WTC11 (cell line): ENCODE measurements around the gene PCDH1. TPM values are rescaled to one million over a fixed set of nuclear protein-coding genes. Genes with fewer than 3 reads are reported as not detected.

Experiments used
- ATAC-seq: fragments of 200-7000 bp; cut with Tn5 transposase; 2 replicates; pipeline ENCODE4 v1.10.0; 2021; ENCODE audit warnings: mild to moderate bottlenecking, moderate library complexity
- CTCF ChIA-PET: fragments of 300-600 bp; sonication (Branson Sonifier 250); formaldehyde crosslinking; loops from one replicate; lab custom pipeline; 2021; ENCODE audit warnings: antibody characterized with exemption; lab: Charles Lee
- POLR2A ChIA-PET: fragments of 350-600 bp; sonication (Branson Sonifier 250); formaldehyde crosslinking; loops from one replicate; lab custom pipeline; 2021; ENCODE audit warnings: antibody characterized with exemption; lab: Charles Lee
- DNase-seq: peaks from one replicate; pipeline ENCODE4 v3.0.0; 2021; ENCODE audit warnings: low spot score
- H3K27ac Mint-ChIP-seq: 2 replicates; pipeline ENCODE4 v1.8.0; 2021; ENCODE audit warnings: mixed read lengths
- H3K27me3 Mint-ChIP-seq: 2 replicates; pipeline ENCODE4 v1.8.0; 2021; ENCODE audit warnings: low read depth, mild to moderate bottlenecking, moderate library complexity, mixed read lengths
- H3K36me3 Mint-ChIP-seq: 2 replicates; pipeline ENCODE4 v1.8.0; 2021; ENCODE audit warnings: mixed read lengths
- H3K4me1 Mint-ChIP-seq: 2 replicates; pipeline ENCODE4 v1.8.0; 2022; ENCODE audit warnings: mixed read lengths
- H3K4me3 Mint-ChIP-seq: 2 replicates; pipeline ENCODE4 v1.8.0; 2021; ENCODE audit warnings: mild to moderate bottlenecking, moderate library complexity, mixed read lengths
- H3K9me3 Mint-ChIP-seq: 2 replicates; pipeline ENCODE4 v1.8.0; 2021; ENCODE audit warnings: mixed read lengths
- ARID4B ChIP-seq: sonication (generic); formaldehyde crosslinking; IDR thresholded peaks from 2 replicates; pipeline ENCODE4 v1.8.0; 2023; ENCODE audit warnings: missing genetic modification reagents, mild to moderate bottlenecking, borderline replicate concordance
- ATF2 ChIP-seq: sonication (generic); formaldehyde crosslinking; IDR thresholded peaks from 2 replicates; pipeline ENCODE4 v1.8.1; 2022; ENCODE audit warnings: low read depth, missing genetic modification reagents, borderline replicate concordance
- CREB1 ChIP-seq: sonication (generic); formaldehyde crosslinking; IDR thresholded peaks from 2 replicates; pipeline ENCODE4 v1.8.0; 2023; ENCODE audit warnings: mild to moderate bottlenecking, missing genetic modification reagents
- ELF4 ChIP-seq: sonication (generic); formaldehyde crosslinking; IDR thresholded peaks from 2 replicates; pipeline ENCODE4 v1.8.1; 2022; ENCODE audit warnings: low read depth, mild to moderate bottlenecking, moderate library complexity, missing genetic modification reagents
- ETV6 ChIP-seq: sonication (generic); formaldehyde crosslinking; IDR thresholded peaks from 2 replicates; pipeline ENCODE4 v1.8.1; 2022; ENCODE audit warnings: mild to moderate bottlenecking, missing genetic modification reagents
- GTF2I ChIP-seq: fragments of 250-450 bp; sonication (Bioruptor Pico); conservative IDR thresholded peaks from 2 replicates; pipeline ENCODE4 v1.4.0; 2021; ENCODE audit warnings: mild to moderate bottlenecking
- MXD4 ChIP-seq: fragments of 250-450 bp; sonication (Bioruptor Pico); IDR thresholded peaks from 2 replicates; pipeline ENCODE4 v1.8.0; 2021; ENCODE audit warnings: mild to moderate bottlenecking, moderate library complexity, borderline replicate concordance
- MYBL2 ChIP-seq: sonication (generic); formaldehyde crosslinking; IDR thresholded peaks from 2 replicates; pipeline ENCODE4 v1.8.1; 2023; ENCODE audit warnings: mild to moderate bottlenecking, moderate library complexity, missing genetic modification reagents
- NR3C1 ChIP-seq: sonication (generic); formaldehyde crosslinking; conservative IDR thresholded peaks from 2 replicates; pipeline ENCODE4 v1.8.1; 2023; ENCODE audit warnings: low read depth, mild to moderate bottlenecking, missing genetic modification reagents
- RORB ChIP-seq: fragments of 250-450 bp; sonication (Bioruptor Pico); IDR thresholded peaks from 2 replicates; pipeline ENCODE4 v1.9.0; 2021; ENCODE audit warnings: mild to moderate bottlenecking
- SP1 ChIP-seq: sonication (generic); formaldehyde crosslinking; conservative IDR thresholded peaks from 2 replicates; pipeline ENCODE4 v1.8.1; 2022; ENCODE audit warnings: missing genetic modification reagents
- TEAD1 ChIP-seq: sonication (generic); formaldehyde crosslinking; IDR thresholded peaks from 2 replicates; pipeline ENCODE4 v1.8.0; 2022; ENCODE audit warnings: mild to moderate bottlenecking, missing genetic modification reagents
- TP53 ChIP-seq: sonication (generic); formaldehyde crosslinking; IDR thresholded peaks from 2 replicates; pipeline ENCODE4 v1.8.1; 2023; ENCODE audit warnings: mild to moderate bottlenecking, missing genetic modification reagents
- USF2 ChIP-seq: sonication (generic); formaldehyde crosslinking; IDR thresholded peaks from 2 replicates; pipeline ENCODE4 v1.8.1; 2023; ENCODE audit warnings: mild to moderate bottlenecking, missing genetic modification reagents, moderate library complexity
- ZNF317 ChIP-seq: sonication (generic); formaldehyde crosslinking; IDR thresholded peaks from 2 replicates; pipeline ENCODE4 v1.8.1; 2023; ENCODE audit warnings: low read depth, mild to moderate bottlenecking, moderate library complexity, missing genetic modification reagents, borderline replicate concordance
- ZNF396 ChIP-seq: fragments of 250-450 bp; sonication (Bioruptor Pico); IDR thresholded peaks from 2 replicates; pipeline ENCODE4 v1.8.0; 2021; ENCODE audit warnings: mild to moderate bottlenecking, moderate library complexity, borderline replicate concordance
- total RNA-seq: library from RNA; stranded (reverse); gene quantifications from 3 replicates; pipeline ENCODE4 v1.2.3, GENCODE V29; 2021
- TF ChIP-seq, protein P1 (sequence below): sonication (generic); formaldehyde crosslinking; conservative IDR thresholded peaks from 2 replicates; pipeline ENCODE4 v1.8.1; 2022; ENCODE audit warnings: mild to moderate bottlenecking, missing genetic modification reagents

The PCDH1 gene
- total RNA-seq, 1 experiment from 2014 or later = 105 TPM

DNA sequence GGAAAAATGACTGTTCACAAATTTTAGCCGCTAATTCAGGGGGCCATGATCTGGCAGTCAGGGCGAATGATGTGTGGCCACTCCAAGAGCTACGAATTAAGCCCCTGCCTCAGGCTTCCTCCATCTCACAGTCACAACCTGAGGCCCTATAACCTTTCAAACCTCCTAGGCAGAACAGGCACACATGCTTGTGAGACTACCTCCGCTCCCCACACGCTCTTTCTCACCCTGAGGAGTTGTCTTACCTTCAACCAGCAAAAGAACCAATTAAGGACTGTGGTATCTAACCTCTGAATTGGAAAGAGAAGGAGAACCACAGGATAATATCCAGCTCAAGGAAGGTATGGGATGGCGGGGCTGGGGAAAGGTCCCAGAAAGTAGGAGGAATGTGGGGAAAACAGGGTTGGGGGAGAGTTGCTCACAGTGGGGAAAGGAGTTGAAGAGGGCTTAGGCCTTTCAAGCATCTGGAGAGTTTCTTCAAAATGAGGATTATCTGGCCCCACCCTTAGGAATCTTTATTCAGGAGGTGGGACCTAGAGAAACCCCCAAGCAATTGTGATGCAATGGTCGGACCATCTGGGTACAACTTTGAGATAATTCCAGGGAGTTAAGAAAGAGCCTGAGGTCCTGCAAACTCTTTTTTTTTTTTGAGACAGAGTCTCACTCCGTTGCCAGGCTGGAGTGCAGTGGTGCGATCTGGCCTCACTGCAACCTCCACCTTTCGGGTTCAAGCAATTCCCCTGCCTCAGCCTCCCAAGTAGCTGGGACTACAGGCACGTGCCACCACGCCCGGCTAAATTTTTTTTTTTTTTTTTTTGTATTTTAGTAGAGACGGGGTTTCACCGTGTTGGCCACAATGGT, 5.5 kb downstream of the PCDH1 start:
- no peaks in the 10 kb centered on the region for H3K27me3 Mint-ChIP-seq
- TF ChIP-seq TP53 (CRISPR knock-in tag) (no peak), GTF2I (CRISPR knock-in tag) (peak; percentile 59; the same call in 1 of the 2 replicates), ELF4 (CRISPR knock-in tag) (no peak), ZNF317 (no peak), TEAD1 (CRISPR knock-in tag) (peak; percentile 51; the same call in 1 of the 2 replicates), SP1 (CRISPR knock-in tag) (0 out of 2 replicates have a peak, but pooled peaks have one; percentile 27), USF2 (CRISPR knock-in tag) (0 out of 2 replicates have a peak, but pooled peaks have one; percentile 17), ETV6 (no peak)
- TF ChIP-seq, all 79 proteins: peak for 4
- Mint-ChIP-seq H3K9me3 (no peaks in the 10 kb centered on the region), H3K4me1 (peaks cover 62% of the 10 kb centered on the region), H3K4me3 (peak overlapping the region; percentile 41), H3K27ac (peak overlapping the region; percentile 95), H3K36me3 (peaks cover 24% of the 10 kb centered on the region)
- peak; percentile 45 for ATAC-seq
- ChIA-PET POLR2A (interaction anchor here (0.6 to 1.0 kb wide), 3 partner anchors 15 to 27 kb away, joined by 3 to 5 read pairs (median 4); no protein-coding TSS in a partner anchor), CTCF (interaction anchor here (0.6 to 1.2 kb wide), 4 partner anchors 34 to 191 kb away, joined by 3 to 4 read pairs (median 3); no protein-coding TSS in a partner anchor)
- no peak for DNase-seq

DNA sequence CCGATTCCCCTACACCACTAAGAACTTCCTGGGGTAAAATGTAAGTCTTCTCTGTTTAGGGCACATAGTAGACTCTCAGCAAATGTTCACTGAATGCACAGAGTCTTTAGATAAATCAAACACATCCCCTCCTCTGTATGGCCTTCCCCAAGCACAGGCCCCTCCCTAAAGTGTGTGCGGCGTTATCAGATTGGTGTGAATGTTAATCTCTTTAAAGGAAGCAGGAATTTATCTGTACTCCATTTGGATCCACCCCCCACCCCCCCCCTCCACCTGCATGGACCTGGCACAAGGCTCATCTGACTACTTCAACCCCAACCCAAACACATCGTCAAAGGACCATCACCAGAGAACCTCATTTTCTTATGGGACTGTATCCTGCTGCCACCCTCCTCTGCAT, 6.3 kb downstream of the PCDH1 start:
- Mint-ChIP-seq H3K36me3 (peaks cover 28% of the 10 kb centered on the region), H3K27me3 (no peaks in the 10 kb centered on the region), H3K4me3 (peak overlapping the region; percentile 41; the same call in 1 of the 2 replicates), H3K4me1 (peaks cover 56% of the 10 kb centered on the region), H3K9me3 (no peaks in the 10 kb centered on the region), H3K27ac (peak overlapping the region; percentile 96)
- POLR2A ChIA-PET = interaction anchor here (0.6 kb wide), 1 partner anchor 26 kb away, joined by 3 read pairs; no protein-coding TSS in a partner anchor
- no peak for DNase-seq
- CTCF ChIA-PET = interaction anchor here (1.2 kb wide), 1 partner anchor 34 kb away, joined by 4 read pairs; no protein-coding TSS in a partner anchor
- TF ChIP-seq RORB (no peak), ZNF396 (no peak), ARID4B (CRISPR knock-in tag) (no peak), NR3C1 (CRISPR knock-in tag) (no peak), MYBL2 (no peak)
- TF ChIP-seq, protein P1, sequence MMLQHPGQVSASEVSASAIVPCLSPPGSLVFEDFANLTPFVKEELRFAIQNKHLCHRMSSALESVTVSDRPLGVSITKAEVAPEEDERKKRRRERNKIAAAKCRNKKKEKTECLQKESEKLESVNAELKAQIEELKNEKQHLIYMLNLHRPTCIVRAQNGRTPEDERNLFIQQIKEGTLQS (CRISPR knock-in tag) = no peak
- no peak for ATAC-seq

GRCh38 chr5:141870871-141871270, 7.3 kb downstream of the PCDH1 start:
- ATAC-seq (no peak), DNase-seq (no peak)
- TF ChIP-seq ATF2 (no peak), MXD4 (CRISPR knock-in tag) (no peak), CREB1 (CRISPR knock-in tag) (no peak)
- H3K27ac Mint-ChIP-seq = peak overlapping the region; percentile 86
- H3K4me1 Mint-ChIP-seq = peaks cover 56% of the 10 kb centered on the region
- H3K4me3 Mint-ChIP-seq = peak overlapping the region; percentile 14; the same call in 1 of the 2 replicates
- ChIA-PET CTCF (interaction anchor here (0.9 to 1.3 kb wide), 3 partner anchors 12 to 59 kb away, joined by 3 read pairs; no protein-coding TSS in a partner anchor), POLR2A (interaction anchor here (1.3 kb wide), 1 partner anchor 55 kb away, joined by 3 read pairs; no protein-coding TSS in a partner anchor)
- peaks cover 38% of the 10 kb centered on the region for H3K36me3 Mint-ChIP-seq
- H3K27me3 Mint-ChIP-seq = no peaks in the 10 kb centered on the region
- H3K9me3 Mint-ChIP-seq = no peaks in the 10 kb centered on the region
